ENCODE data around the gene TNS4.

Gene TNS4

GRCh38 chr17:40542558-40543411 is 41.4 kb upstream of the TNS4 start:
- DNase-seq (ENCODE audit: insufficient read length, low spot score) (no peak), FAIRE-seq (peak; percentile 69)
- TF ChIP-seq POLR2AphosphoS5 (IDR thresholded peaks at IDR 0.05; ENCODE audit: low read depth, low read length) (peak; percentile 12; the same call in 1 of the 2 replicates), POU2F2 (IDR thresholded peaks at IDR 0.05; ENCODE audit: low read depth, low read length) (no peak; the same call in 1 of the 2 replicates), POLR2A (IDR thresholded peaks at IDR 0.05; ENCODE audit: low read depth, low read length) (peak; percentile 61; the same call in 1 of the 2 replicates), PAX5 (IDR thresholded peaks at IDR 0.05; ENCODE audit: insufficient read depth, low read length, severe bottlenecking) (no peak), TAF1 (IDR thresholded peaks at IDR 0.05; ENCODE audit: low read depth, low read length) (peak; percentile 42; the same call in 1 of the 2 replicates), SPI1 (IDR thresholded peaks at IDR 0.05; ENCODE audit: low read depth, low read length) (peak; percentile 58)

DNA sequence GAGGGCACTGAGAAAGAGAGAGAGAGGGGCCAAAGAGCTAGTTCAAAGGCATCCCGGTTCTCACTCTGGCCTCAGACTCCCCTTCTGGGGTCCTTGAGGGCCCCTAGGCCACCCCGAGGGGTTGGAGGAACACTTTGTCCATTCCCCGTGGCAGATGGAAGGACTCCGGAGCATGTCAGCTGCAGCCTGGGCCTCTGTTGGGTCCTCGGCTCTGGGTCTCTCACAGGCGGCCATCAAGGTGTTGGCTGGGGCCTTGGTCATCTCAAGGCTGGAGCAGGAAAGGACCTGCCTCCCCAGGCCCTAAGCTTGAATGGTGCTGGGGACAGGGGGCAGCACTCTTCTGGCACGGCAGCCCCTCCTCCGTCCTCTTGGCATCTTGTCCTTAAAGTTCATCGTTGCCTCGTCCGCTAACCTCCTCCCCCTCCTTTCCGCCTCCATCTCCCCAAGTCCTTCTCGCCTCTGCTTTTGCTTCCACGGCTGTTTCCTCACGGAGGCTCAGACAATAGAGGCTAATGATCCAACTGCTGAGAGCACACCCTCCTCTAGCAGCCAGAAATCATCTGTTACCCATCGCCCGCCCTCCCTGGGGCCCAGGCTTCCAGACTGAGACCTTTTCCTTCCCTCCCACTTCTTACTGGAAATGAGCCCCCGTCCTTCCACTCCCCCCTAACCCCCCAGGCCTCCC is 40.6 kb upstream of the TNS4 start:
- DNase-seq (ENCODE audit: insufficient read length, low spot score), result no peak
- TF ChIP-seq POLR2AphosphoS5 (IDR thresholded peaks at IDR 0.05; ENCODE audit: low read depth, low read length), result 0 out of 2 replicates have a peak, but pooled peaks have one; percentile 10
- no peak for TF ChIP-seq TAF1 (IDR thresholded peaks at IDR 0.05; ENCODE audit: low read depth, low read length)
- TF ChIP-seq PAX5 (IDR thresholded peaks at IDR 0.05; ENCODE audit: insufficient read depth, low read length, severe bottlenecking), result no peak
- FAIRE-seq, result no peak

- FAIRE-seq (peak; percentile 86), DNase-seq (ENCODE audit: insufficient read length, low spot score) (no peak)
- TF ChIP-seq POLR2AphosphoS5 (IDR thresholded peaks at IDR 0.05; ENCODE audit: low read depth, low read length) (peak; percentile 36; the same call in 1 of the 2 replicates), TAF1 (IDR thresholded peaks at IDR 0.05; ENCODE audit: low read depth, low read length) (no peak), POU2F2 (IDR thresholded peaks at IDR 0.05; ENCODE audit: low read depth, low read length) (0 out of 2 replicates have a peak, but pooled peaks have one; percentile 61)
Measured at GRCh38 chr17:40541060-40541872, 39.8 kb upstream of the TNS4 start.

- TF ChIP-seq POLR2AphosphoS5 (IDR thresholded peaks at IDR 0.05; ENCODE audit: low read depth, low read length) (no peak), POU2F2 (IDR thresholded peaks at IDR 0.05; ENCODE audit: low read depth, low read length) (no peak), PAX5 (IDR thresholded peaks at IDR 0.05; ENCODE audit: insufficient read depth, low read length, severe bottlenecking) (no peak), POLR2A (IDR thresholded peaks at IDR 0.05; ENCODE audit: low read depth, low read length) (no peak), TAF1 (IDR thresholded peaks at IDR 0.05; ENCODE audit: low read depth, low read length) (no peak), SPI1 (IDR thresholded peaks at IDR 0.05; ENCODE audit: low read depth, low read length) (no peak)
- FAIRE-seq, result no peak
- DNase-seq (ENCODE audit: insufficient read length, low spot score), result no peak
Measured at GRCh38 chr17:40540448-40540847, 39.0 kb upstream of the TNS4 start.

DNA sequence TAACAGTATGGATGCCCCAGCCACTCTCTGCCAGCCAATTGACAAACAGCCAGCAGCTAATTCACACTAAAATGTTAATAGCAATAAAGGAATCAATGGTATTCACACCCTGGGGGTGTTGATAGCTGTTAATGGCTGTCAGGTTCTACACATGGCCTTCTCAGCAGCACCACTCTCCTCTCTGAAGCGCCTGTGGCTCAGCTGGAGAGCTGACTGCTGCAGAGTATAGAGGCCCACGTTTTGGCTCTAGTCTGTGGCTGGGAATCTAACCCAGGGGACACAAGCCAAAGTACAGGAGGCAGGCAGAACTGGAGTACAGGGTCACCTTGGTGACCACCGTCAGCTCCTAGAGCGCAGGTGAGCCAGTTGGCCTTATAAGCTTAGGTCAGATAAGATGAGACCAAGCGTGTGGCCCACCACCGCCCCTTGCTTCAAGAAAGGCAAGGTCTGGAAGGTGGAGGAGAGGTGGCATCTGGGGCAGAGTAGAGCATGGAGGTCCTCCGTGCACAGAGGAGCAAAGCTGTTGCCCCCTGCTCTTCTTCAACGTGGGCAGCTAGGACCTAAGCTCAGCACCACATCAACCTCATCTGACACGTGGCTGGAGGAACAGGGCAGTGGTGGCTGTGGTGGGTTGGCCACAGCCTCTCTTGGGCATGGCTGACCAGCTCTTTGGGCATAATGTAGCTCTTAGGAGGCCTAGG is 38.4 kb upstream of the TNS4 start:
- FAIRE-seq (no peak), DNase-seq (ENCODE audit: insufficient read length, low spot score) (no peak)
- no peak for TF ChIP-seq POLR2AphosphoS5 (IDR thresholded peaks at IDR 0.05; ENCODE audit: low read depth, low read length)

DNA sequence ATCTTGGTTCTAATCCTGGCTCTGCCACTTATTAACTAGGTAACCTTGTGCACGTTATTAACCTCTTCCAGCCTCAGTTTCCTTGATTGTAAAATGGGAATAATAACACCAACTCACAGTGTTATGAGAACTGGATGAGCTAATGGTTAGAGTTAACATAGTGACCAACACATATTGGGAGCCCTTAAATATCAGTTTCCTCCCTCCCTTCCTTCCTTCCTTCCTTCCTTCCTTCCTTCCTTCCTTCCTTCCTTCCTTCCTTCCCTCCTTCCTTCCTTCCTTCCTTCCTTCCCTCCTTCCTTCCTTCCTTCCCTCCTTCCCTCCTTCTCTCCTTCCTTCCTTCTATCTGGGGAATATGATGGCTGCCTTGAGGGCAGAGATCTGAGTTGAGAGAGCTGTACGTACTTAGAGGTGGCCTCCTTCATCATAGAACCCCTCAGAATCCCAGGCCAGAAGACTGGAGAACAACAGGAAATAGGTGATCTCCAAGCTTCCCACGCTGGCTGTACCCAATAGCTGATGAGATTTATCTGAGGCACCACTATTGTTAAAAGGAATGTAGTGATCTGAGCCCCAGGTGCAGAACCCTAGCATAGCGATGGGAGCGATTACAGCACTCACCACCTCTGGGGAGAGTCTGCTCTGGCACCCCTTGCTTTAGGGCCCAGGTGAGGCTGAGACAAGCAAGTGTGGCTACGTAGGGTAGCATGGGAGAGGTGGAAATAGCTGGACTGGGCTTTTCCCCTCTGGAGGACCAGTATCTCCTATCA is 37.7 kb upstream of the TNS4 start:
- FAIRE-seq, result no peak
- TF ChIP-seq POLR2AphosphoS5 (IDR thresholded peaks at IDR 0.05; ENCODE audit: low read depth, low read length) (no peak), POU2F2 (IDR thresholded peaks at IDR 0.05; ENCODE audit: low read depth, low read length) (no peak), SPI1 (IDR thresholded peaks at IDR 0.05; ENCODE audit: low read depth, low read length) (no peak), PAX5 (IDR thresholded peaks at IDR 0.05; ENCODE audit: insufficient read depth, low read length, severe bottlenecking) (no peak), POLR2A (IDR thresholded peaks at IDR 0.05; ENCODE audit: low read depth, low read length) (no peak), TAF1 (IDR thresholded peaks at IDR 0.05; ENCODE audit: low read depth, low read length) (no peak)

DNA sequence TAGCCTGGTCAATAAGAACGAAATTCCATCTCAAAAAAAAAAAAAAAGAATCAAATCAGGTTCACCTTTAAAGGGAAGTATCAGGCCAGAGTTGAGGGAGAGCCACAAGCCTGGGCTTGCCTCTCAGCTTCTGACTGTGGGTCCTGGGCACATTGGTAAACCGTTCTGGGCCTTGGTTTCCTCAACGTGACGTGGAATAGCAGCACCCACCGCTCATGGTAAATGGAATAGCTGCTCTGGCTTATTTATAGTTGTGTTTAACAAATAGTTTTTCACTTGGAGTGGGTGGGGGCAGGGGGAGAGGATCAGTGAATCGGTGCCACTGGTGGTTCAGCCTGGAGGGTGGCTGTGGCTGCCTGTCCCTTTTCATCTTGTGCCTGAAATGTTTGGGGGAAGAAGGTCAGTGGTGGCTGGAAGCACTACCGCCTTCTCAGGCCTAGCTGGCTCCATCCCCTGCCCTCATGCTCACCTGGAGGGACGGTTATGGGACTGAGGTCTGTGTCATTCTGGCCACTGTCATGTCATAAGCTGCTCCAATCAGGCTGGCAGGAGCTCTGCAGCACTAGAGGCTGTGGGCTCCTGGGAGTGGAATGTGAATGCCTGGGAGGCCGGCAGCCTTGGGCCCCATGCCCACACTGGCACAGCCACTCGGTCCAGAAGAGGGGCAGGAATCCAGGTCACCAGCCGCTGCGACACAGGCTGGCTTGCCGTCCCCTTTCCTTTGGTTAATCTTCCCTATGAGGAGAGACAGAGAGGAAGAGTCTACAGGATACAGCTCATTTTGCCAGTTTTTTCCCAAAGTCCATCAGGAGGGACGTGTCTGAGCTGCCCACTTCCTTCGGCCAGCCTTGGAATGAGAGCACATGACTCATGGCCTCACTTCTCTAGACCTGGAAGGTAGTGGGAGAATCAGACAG is 36.9 kb upstream of the TNS4 start:
- TF ChIP-seq SPI1 (IDR thresholded peaks at IDR 0.05; ENCODE audit: low read depth, low read length), result no peak
- TF ChIP-seq POU2F2 (IDR thresholded peaks at IDR 0.05; ENCODE audit: low read depth, low read length), result no peak
- no peak for TF ChIP-seq POLR2AphosphoS5 (IDR thresholded peaks at IDR 0.05; ENCODE audit: low read depth, low read length)
- FAIRE-seq, result no peak
- DNase-seq (ENCODE audit: insufficient read length, low spot score), result no peak

More for the DNA sequence above, 37.7 kb upstream of the TNS4 start:
- no peak for DNase-seq (ENCODE audit: insufficient read length, low spot score)

Data from GM12891 (cell line).